GM20431 (cell line): ENCODE results near the gene PTGES.

Experiments used
- in situ Hi-C: fragments of 300-500 bp; cut with MseI, MboI; formaldehyde crosslinking; loops from one replicate; pipeline ENCODE4 v1.15.0; 2020; ENCODE audit warnings: low sequenced_read_pairs; ENCODE audit not compliant: unreplicated experiment

PTGES gene, protein sequence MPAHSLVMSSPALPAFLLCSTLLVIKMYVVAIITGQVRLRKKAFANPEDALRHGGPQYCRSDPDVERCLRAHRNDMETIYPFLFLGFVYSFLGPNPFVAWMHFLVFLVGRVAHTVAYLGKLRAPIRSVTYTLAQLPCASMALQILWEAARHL

DNA sequence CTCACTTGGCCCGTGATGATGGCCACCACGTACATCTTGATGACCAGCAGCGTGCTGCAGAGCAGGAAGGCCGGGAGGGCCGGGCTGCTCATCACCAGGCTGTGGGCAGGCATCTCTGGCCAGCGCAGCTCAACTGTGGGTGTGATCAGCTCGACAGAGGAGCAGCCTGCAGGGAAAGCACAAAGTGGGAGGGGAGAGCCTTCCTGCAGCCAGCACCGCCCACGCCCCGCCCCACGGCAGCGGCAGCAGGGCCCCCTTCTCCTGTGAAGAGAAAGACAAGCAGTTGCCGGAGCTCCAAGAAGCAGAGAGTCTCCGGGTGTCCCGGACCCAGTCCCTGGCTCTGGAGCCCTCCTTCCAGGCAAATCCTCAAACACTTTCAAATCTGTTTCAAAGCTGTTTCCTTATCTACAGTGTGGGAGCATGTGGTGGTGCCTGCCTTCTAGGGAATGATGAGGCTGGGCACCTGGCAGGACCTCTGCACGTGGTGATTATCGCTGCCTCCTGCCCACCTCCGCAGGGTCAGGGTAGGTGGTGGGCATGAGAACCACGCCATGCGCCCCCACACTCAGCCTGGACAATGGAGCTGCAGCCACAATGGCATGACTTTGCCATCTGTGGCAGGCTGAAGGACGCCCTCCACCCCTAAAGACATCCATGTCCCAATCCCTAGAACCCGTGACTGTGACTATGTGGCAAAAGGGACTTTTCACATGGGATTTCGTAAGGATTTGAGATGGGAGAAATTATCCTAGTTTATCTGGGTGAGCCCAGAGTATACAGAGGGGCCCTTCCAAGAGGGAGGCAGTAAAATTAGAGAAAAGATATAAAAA lies at the start of gene PTGES:
Gene PTGES (minus strand): TSS at position 143 of the 830 bp plus-strand sequence. CDS start 30 bp downstream, at position 113.
- in situ Hi-C loops = no loop called here

DNA sequence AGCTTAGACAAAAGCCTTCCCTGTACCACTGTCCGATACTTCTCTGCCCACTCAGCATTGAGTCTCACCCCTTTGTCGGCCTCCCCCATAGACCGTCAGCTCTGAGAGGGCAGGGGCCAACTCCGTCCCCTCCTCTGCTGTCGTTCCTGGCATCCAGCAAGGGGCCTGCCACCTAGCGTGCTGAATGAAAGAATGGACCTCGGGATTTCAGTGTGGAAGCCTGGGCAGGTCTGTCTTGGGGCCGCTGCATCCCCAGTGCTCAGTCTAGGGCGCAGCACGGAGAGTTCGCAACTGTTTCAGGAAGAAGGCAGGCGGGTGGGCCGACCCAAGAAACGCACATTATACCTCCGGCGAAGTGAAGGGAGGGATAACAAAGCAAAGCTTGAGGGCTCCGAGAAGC lies 48.7 kb upstream of the PTGES start:
- in situ Hi-C loops = no loop called here

DNA sequence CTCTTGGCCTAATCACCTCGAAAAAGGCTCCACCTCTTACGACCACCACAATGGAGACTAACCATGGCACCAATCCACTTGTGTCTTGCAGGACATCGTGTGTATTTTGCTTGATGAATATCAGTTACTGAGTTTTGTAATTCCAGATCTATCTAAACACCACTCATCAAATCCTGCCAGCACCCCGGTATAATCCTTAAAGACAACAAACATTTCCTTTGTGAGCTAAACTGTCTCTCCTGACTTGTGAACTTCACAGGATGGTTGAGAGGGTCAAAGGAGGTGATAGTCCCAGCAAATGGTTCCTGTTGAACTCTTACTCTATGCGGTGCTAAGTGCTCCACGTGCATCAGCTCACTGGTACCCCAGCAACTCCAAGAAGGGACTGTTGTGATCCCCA lies 46.1 kb upstream of the PTGES start:
- in situ Hi-C loops = loop anchor here (25.0 kb wide), 1 partner anchor 662 kb away; no protein-coding TSS in a partner anchor

DNA sequence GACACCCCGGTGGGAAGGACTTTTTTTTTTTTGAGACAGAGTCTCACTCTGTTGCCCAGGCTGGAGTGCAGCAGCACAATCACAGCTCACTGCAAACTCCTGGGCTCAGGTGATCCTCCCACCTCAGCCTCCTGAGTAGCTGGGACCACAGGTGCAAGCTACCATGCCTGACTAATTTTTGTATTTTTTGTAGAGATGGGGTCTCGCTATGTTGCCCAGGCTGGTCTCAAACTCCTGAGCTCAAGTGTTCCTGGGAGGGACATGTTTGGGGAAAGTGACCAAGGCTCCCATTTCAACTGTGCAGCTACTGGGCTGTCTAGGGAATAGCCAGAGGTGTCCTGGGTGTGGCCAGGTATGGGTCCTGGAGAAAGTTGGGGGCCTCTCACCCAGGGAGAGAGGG lies 43.2 kb upstream of the PTGES start:
- in situ Hi-C loops = loop anchor here (25.0 kb wide), 1 partner anchor 659 kb away; no protein-coding TSS in a partner anchor

DNA sequence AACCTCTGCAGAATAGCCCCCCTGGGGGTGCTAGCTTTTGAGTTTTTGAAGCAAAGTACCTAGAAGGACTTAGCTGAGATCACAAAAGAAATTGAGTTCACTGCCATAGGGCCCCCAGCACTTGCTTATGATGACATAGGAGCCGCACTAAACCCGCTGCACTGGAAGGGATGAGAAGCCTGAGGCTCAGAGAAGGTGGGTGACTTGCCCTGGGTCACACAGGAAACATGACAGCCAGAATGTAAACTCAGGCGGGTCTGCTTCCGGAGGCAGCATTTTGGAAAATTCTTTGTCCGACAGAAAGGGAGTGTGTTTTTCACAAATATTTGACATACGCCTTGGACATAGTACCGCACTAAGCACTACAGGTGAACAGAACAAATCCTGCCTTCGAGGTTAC lies 41.7 kb upstream of the PTGES start:
- in situ Hi-C loops = loop anchor here (25.0 kb wide), 1 partner anchor 657 kb away; no protein-coding TSS in a partner anchor

DNA sequence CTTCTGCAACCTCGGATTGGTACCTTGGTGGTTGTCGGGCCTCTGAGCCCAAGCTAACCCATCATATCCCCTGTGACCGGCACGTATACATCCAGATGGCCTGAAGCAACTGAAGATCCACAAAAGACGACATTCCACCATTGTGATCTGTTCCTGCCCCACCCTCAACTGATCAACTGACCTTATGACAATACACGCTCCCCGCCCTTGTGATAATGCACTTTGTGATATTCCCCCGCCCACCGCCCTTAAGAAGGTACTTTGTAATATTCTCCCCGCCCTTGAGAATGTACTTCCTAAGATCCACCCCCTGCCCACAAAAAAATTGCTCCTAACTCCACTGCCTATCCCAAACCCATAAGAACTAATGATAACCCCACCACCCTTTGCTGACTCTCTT lies 33.6 kb upstream of the PTGES start:
- in situ Hi-C loops = loop anchor here (10.0 to 25.0 kb wide), 2 partner anchors 142 to 649 kb away; partner anchors contain the start of gene ASB6

DNA sequence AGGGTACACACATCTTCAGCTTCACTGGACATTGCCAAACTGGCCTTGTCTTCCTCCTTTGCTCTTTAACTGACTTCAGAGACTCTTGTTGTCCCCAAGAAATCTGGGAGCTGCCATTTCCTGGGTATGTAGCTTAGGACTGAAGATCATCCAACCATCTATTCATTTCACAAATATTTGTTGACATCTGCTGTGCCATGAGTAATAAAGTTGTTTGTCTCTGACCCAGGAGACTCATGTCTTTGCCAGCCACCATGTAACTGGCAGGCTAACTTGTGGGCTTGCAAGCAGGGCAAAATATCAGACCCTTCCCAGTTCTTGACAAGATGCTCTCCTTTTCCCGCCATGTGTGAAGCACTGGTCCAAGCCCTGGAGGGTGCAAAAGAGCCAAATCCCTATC lies 33.0 kb upstream of the PTGES start:
- in situ Hi-C loops = loop anchor here (10.0 to 25.0 kb wide), 2 partner anchors 141 to 649 kb away; partner anchors contain the start of gene ASB6

DNA sequence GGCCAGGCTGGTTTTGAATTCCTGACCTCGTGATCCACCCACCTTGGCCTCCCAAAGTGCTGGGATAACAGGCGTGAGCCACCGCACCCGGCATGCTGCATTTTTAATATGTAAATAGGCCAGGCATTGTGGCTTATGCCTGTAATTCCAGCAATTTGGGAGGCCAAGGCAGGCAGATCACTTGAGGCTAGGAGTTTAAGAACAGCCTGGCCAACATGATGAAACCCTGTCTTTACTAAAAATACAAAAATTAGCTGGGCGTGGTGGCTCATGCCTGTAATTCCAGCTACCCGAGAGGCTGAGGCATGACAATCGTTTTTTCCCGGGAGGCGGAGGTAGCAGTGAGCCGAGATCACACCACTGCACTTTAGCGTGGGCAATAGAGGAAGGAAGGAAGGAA lies 32.1 kb upstream of the PTGES start:
- in situ Hi-C loops = loop anchor here (10.0 to 25.0 kb wide), 2 partner anchors 140 to 648 kb away; partner anchors contain the start of gene ASB6

DNA sequence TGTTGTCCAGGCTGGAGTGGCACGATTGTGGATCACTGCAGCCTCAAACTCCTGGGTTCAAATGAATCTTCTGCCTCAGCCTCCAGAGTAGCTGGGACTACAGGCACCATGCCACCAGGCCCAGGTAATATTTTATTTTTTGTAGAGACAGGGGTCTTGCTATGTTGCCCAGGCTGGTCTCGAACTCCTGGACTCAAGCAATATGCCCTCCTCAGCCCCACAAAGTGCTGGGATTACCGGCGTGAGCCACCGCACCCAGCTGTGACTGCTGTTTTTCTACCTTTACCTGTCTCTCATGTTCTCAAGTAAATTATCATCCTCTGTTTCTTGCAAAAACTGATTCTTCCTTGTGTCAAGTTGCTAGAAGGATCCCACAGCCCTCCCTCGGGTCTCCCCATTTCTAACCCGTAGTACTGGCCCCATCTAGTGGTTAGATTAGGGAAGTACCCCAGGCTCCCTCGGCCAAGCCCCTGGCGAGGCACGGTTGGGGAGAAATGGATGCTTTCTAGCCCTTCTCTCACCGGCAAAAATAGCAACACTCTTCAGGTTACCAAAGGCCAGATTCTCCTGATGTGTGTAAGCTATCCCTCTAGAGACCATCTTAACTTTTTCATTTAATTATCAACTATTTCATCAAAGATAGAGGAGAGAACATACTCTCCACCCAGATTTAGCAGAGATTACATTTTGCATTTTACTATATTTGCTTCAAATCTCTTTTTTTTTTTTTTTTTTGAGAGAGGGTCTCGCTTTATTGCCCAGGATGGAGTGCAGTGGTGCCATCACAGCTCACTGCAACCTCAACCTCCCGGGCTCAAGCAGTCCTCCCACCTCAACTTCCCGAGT lies 30.9 kb upstream of the PTGES start:
- in situ Hi-C loops = loop anchor here (10.0 to 25.0 kb wide), 2 partner anchors 139 to 646 kb away; partner anchors contain the start of gene ASB6

DNA sequence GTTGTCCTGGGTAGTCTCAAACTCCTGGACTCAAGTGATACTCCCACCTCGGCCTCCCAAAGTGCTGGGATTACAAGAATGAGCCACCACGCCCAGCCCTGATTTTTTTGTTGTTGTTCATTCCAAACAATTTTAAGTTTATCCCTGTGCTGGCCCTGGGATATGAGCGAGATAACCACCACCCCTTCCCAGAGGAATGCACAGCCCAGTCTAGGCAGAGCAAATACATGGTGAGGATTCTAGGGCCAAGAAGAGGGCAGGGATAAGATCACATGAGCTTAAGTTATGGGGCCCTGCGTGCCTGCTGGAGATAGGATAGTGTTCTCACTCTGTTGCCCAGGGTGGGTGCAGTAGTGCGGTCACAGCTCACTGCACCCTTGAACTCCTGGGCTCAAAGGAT lies 29.1 kb upstream of the PTGES start:
- in situ Hi-C loops = loop anchor here (10.0 to 25.0 kb wide), 2 partner anchors 137 to 645 kb away; partner anchors contain the start of gene ASB6

DNA sequence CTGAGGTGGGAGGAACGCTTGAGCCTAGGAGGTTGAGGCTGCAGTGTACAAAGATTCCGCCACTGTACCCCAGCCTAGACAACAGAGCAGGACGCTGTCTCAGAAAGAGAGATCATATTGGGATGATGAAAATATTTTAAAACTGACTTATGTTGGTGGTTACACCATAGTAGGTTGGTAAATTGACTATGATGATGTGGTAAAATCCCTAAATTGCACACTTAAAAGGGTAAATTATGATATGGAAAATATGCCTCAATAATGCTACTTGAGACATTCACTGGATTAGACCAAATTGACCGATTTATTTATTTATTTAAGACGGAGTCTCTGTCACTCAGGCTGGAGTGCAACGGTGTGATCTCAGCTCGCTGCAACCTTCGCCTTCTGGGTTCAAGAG lies 28.3 kb upstream of the PTGES start:
- in situ Hi-C loops = loop anchor here (10.0 to 25.0 kb wide), 2 partner anchors 136 to 644 kb away; partner anchors contain the start of gene ASB6

DNA sequence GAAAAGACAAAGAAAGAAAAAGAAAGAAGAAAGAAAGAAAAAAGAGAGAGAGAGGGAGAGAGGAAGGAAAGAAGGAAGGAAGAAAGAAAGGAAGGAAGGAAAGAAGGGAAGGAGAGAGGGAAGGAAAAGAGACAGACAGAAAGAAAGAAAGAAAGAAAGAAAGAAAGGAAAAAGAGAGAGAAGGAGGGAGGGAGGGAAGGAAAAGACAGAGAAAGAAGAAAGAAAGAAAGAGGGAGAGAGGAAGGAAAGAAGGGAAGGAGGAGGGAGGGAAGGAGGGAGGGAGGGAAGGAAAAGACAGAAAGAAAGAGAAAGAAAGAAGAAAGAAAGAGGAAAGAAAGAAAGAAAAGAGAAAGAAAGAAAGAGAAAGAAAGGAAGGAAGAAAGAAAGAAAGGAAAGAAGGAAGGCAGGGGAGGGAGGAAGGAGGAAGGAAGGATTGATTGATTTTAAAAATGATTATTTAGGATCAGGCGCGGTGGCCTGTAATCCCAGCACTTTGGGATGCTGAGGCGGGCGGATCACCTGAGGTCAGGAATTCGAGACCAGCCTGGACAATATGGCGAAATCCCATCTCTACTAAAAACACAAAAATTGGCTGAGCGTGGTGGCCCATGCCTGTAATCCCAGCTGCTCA lies 26.8 kb upstream of the PTGES start:
- in situ Hi-C loops = loop anchor here (10.0 to 25.0 kb wide), 2 partner anchors 135 to 642 kb away; partner anchors contain the start of gene ASB6

DNA sequence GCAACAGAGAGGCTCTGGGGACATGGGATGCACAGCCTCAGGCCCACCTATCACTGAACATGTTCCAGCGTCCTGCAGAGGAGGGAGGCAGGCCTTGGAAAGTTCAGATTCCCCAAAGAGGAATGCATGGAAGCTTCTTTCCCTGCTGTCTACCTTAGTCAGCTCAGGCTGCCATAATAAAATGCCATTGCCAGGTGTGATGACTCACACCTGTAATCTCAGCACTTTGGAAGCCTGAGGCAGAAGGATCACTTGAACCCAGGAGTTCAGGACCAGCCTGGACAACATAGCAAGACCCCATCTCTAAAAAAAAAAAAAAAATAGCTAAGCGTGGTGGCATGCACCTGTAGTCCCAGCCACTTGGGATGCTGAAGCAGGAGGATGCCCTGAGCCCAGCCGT lies 25.6 kb upstream of the PTGES start:
- in situ Hi-C loops = loop anchor here (25.0 kb wide), 1 partner anchor 641 kb away; no protein-coding TSS in a partner anchor

DNA sequence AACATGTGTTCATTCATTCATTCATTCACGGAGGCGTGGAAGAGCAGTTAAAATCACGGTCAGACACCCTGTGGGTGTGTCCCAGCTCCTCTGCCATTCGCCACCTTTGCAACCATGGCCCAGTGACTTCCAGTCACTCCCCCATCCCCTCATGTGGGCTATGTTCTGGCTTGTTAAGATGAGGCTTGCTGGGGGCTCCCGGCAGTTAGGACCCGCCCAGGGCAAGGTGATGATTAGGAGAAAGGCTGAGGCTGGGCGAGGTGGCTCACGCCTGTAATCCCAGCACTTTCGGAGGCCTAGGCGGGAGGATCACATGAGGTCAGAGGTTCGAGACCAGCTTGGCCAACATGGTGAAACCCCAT lies 24.9 kb upstream of the PTGES start:
- in situ Hi-C loops = loop anchor here (25.0 kb wide), 1 partner anchor 640 kb away; no protein-coding TSS in a partner anchor

DNA sequence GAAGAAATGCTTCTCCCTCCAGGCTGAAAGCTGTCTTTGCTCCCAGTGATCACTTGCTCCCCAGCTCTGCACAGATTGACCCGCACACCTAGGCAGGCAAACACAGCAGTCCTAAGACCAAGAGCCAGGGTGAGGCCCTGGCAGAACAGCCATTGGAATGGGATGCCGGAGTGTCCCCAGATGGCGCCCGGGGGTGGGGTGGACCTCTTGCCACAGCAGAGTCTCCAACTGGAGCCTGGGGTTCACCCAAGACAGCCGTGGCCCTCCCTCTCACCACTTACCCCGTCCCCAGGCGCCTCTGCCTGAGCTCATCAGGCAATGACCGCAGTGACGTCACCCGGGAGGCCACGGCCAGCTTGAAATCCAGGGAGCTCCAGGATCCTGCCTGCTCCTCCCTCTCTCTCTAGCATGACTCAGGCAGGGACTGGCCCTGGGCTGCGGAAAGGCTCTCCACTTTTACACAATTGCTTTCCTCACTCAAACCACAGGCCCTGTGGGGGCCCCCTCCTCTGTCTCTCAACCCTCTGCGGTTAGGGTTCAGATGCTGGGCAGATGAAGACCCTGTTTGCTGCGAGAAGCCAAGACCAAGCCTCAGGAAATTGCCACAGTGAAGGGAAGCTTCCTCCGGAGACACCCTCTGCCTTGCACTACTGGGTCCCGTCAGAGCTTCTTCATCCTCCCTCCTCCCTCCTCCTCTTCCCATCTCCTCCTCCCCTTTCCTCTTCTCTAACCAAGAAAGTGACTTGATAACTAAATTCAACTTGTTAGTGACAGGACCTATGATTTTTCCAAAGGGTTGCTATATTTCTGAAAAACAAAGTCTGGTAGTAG lies 24.3 kb upstream of the PTGES start:
- in situ Hi-C loops = loop anchor here (25.0 kb wide), 1 partner anchor 640 kb away; no protein-coding TSS in a partner anchor

DNA sequence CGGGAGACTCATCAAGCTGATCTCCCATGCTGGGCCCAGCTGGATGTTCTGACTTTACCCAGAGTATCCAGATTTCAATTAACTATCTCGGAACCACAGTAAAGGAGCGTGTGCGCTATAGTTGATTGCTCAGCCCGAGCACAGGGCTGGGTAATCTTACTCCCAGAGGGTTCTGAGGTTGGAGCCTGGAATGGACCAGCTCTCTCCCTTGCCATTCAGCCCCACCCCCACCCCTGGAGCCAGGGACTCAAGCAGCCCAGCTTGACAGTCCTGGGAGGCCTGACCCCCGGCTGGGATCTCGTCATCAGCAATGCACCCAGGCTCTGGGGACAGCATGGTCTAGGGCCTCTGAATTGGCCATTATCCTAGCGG lies 23.7 kb upstream of the PTGES start:
- in situ Hi-C loops = loop anchor here (25.0 kb wide), 1 partner anchor 639 kb away; no protein-coding TSS in a partner anchor

DNA sequence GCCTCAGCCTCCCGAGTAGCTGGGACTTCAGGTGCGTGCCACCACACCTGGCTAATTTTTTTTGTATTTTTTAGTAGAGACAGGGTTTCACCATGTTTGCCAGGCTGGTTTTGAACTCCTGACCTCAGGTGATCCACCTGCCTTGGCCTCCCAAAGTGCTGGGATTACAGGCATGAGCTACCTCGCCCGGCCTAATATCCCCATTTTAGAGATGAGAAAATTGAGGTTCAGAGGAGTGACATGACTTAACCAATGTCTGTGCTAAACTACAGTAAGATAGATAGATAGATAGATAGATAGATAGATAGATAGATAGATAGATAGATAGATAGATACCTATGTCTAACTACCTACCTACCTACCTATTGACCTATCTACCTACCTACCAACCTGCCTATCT lies 23.3 kb upstream of the PTGES start:
- in situ Hi-C loops = loop anchor here (25.0 kb wide), 1 partner anchor 639 kb away; no protein-coding TSS in a partner anchor

DNA sequence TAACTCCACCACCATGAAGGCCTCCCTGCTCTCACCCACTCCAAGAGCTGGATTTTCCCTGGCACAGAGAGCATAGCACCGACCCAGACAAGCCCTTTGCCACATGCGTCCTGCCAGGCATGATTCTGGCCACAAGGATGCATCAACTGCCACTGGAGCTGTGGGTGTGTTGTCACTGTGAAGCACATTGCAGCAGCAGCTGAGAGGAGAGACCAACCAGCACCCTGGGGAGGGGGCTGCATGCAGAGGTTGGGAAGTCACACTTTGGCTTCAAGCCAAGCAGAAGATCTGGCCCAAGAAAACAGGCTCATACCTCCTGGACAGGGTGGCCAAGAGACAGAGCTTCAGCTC lies 22.6 kb upstream of the PTGES start:
- in situ Hi-C loops = loop anchor here (25.0 kb wide), 1 partner anchor 638 kb away; no protein-coding TSS in a partner anchor
